ENCODE results near the gene NRCAM. TPM values are rescaled to one million over a fixed set of nuclear protein-coding genes. Genes with fewer than 3 reads are reported as not detected.
A peak's percentile ranks its signal among the peaks of the same experiment; 100 is the strongest.

The NRCAM gene
- total RNA-seq, 1 experiment from 2014 or later: 1.1 TPM

DNA sequence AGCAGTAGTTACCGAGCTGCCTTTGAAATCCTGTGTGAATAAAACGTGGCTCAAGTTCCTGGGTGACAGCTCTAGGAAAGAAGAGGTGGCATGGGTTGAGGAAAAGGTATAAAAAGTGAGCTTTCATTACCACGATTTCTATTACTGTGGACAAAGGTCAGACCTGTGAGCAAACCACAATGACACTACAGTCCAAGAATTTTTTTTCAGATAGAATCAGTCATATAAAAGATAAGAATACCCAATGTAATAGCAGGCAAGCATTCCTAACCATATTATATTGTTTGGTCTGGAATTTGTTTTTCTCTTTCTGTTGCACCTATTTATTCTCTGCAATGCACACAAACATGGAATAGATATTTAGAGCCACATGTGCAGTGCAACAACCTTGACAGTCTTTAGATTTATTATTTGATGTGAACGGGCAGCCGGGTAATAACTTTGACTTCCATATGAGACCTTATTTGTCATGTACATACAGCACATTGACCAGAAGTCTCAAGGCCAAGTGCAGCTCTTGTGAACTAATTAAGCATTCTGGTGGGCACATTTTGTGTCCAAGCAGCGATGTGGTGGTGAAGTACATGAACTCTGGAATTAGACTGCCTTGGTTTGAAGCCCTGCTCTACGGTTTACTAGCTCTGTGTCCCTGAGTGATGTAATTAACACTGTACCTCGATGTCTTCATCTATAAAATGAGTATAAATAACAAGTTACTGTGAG is 156.8 kb downstream of the NRCAM start:
- CTCF ChIA-PET: interaction anchor here (1.4 kb wide), 1 partner anchor 116 kb away, joined by 4 read pairs; no protein-coding TSS in a partner anchor
- POLR2A ChIA-PET: interaction anchor here (1.2 kb wide), 1 partner anchor 10 kb away, joined by 4 read pairs; no protein-coding TSS in a partner anchor
- Mint-ChIP-seq H3K4me3 (ENCODE audit: unreplicated experiment) (no peak overlapping the region), H3K36me3 (ENCODE audit: insufficient read depth, unreplicated experiment) (no peaks in the 10 kb centered on the region), H3K27ac (ENCODE audit: low read depth, unreplicated experiment) (peak overlapping the region; percentile 41), H3K27me3 (ENCODE audit: insufficient read depth, unreplicated experiment) (no peaks in the 10 kb centered on the region), H3K4me1 (ENCODE audit: insufficient read depth, unreplicated experiment) (peaks cover 9% of the 10 kb centered on the region), H3K9me3 (ENCODE audit: unreplicated experiment) (no peaks in the 10 kb centered on the region)
- no peak for TF ChIP-seq CTCF (IDR thresholded peaks at IDR 0.05; ENCODE audit: unreplicated experiment)
- DNase-seq (ENCODE audit: unreplicated experiment): no peak
- intact Hi-C loops (cut with micrococcal nuclease): no loop called here
- BruUV-seq (replicated peaks): no TSS peak

GRCh38 chr7:108296911-108297310 is 159.3 kb downstream of the NRCAM start:
- Mint-ChIP-seq H3K27ac (ENCODE audit: low read depth, unreplicated experiment) (no peak overlapping the region), H3K36me3 (ENCODE audit: insufficient read depth, unreplicated experiment) (no peaks in the 10 kb centered on the region), H3K4me1 (ENCODE audit: insufficient read depth, unreplicated experiment) (peaks cover 9% of the 10 kb centered on the region), H3K27me3 (ENCODE audit: insufficient read depth, unreplicated experiment) (no peaks in the 10 kb centered on the region), H3K4me3 (ENCODE audit: unreplicated experiment) (no peak overlapping the region), H3K9me3 (ENCODE audit: unreplicated experiment) (no peaks in the 10 kb centered on the region)
- CTCF ChIA-PET: interaction anchor here (1.2 kb wide), 1 partner anchor 13 kb away, joined by 3 read pairs; no protein-coding TSS in a partner anchor
- BruUV-seq (replicated peaks): no TSS peak
- intact Hi-C loops (cut with micrococcal nuclease): no loop called here
- DNase-seq (ENCODE audit: unreplicated experiment): no peak
- TF ChIP-seq CTCF (IDR thresholded peaks at IDR 0.05; ENCODE audit: unreplicated experiment): no peak
- POLR2A ChIA-PET: no interaction called here

GRCh38 chr7:108294595-108294994 is 161.6 kb downstream of the NRCAM start:
- no peaks in the 10 kb centered on the region for H3K9me3 Mint-ChIP-seq (ENCODE audit: unreplicated experiment)
- BruUV-seq (replicated peaks): no TSS peak
- ChIA-PET POLR2A (interaction anchor here (0.6 kb wide), 1 partner anchor 8 kb away, joined by 3 read pairs; no protein-coding TSS in a partner anchor), CTCF (no interaction called here)
- no peak for DNase-seq (ENCODE audit: unreplicated experiment)
- H3K27me3 Mint-ChIP-seq (ENCODE audit: insufficient read depth, unreplicated experiment): no peaks in the 10 kb centered on the region
- peaks cover 8% of the 10 kb centered on the region for H3K4me1 Mint-ChIP-seq (ENCODE audit: insufficient read depth, unreplicated experiment)
- H3K27ac Mint-ChIP-seq (ENCODE audit: low read depth, unreplicated experiment): no peak overlapping the region
- no peaks in the 10 kb centered on the region for H3K36me3 Mint-ChIP-seq (ENCODE audit: insufficient read depth, unreplicated experiment)
- H3K4me3 Mint-ChIP-seq (ENCODE audit: unreplicated experiment): no peak overlapping the region
- intact Hi-C loops (cut with micrococcal nuclease): no loop called here
- TF ChIP-seq CTCF (IDR thresholded peaks at IDR 0.05; ENCODE audit: unreplicated experiment): no peak

GRCh38 chr7:108293149-108293612 is 163.1 kb downstream of the NRCAM start:
- TF ChIP-seq CTCF (IDR thresholded peaks at IDR 0.05; ENCODE audit: unreplicated experiment): no peak
- no peak for DNase-seq (ENCODE audit: unreplicated experiment)
- H3K9me3 Mint-ChIP-seq (ENCODE audit: unreplicated experiment): no peaks in the 10 kb centered on the region
- H3K4me1 Mint-ChIP-seq (ENCODE audit: insufficient read depth, unreplicated experiment): no peaks in the 10 kb centered on the region
- H3K27me3 Mint-ChIP-seq (ENCODE audit: insufficient read depth, unreplicated experiment): no peaks in the 10 kb centered on the region
- no TSS peak for BruUV-seq (replicated peaks)
- intact Hi-C loops (cut with micrococcal nuclease): no loop called here
- ChIA-PET POLR2A (no interaction called here), CTCF (no interaction called here)
- no peak overlapping the region for H3K27ac Mint-ChIP-seq (ENCODE audit: low read depth, unreplicated experiment)
- no peaks in the 10 kb centered on the region for H3K36me3 Mint-ChIP-seq (ENCODE audit: insufficient read depth, unreplicated experiment)
- no peak overlapping the region for H3K4me3 Mint-ChIP-seq (ENCODE audit: unreplicated experiment)

All from MCF 10A (cell line).